Liver (tissue), 9 donors: ENCODE measurements around the gene GNAS-AS1. TPM values are rescaled to one million over a fixed set of nuclear protein-coding genes. Genes with fewer than 3 reads are reported as not detected.

Source experiments
- DNase-seq: peaks from one replicate; pipeline ENCODE4 v3.0.0-alpha.2; 2017; ENCODE audit warnings: low spot score
- H3K27ac ChIP-seq, 2 donors: one replicate each; pipeline ENCODE4 v1.7.0; 2013; ENCODE audit warnings: inconsistent platforms in 2 of 2, low read length in 2 of 2, control low read depth in 1 of 2, low read depth in 1 of 2, mild to moderate bottlenecking in 1 of 2
- H3K27me3 ChIP-seq, 4 donors: one replicate each; pipeline versions ENCODE4 v1.6.1 to v1.7.0; 2013; ENCODE audit warnings: low read length in 3 of 4, inconsistent platforms in 1 of 4, mild to moderate bottlenecking in 1 of 4, moderate library complexity in 1 of 4; ENCODE audit not compliant: control insufficient read depth in 4 of 4, insufficient read depth in 4 of 4
- H3K36me3 ChIP-seq, 4 donors: one replicate each; pipeline versions ENCODE4 v1.6.1 to v1.7.0; 2013; ENCODE audit warnings: low read length in 3 of 4, mild to moderate bottlenecking in 3 of 4, low read depth in 1 of 4, moderate library complexity in 1 of 4; ENCODE audit not compliant: control insufficient read depth in 4 of 4, insufficient read depth in 3 of 4
- H3K4me1 ChIP-seq, 4 donors: one replicate each; pipeline versions ENCODE4 v1.6.1 to v1.7.0; 2013; ENCODE audit warnings: low read length in 3 of 4, mild to moderate bottlenecking in 3 of 4, moderate library complexity in 1 of 4; ENCODE audit not compliant: control insufficient read depth in 4 of 4, insufficient read depth in 4 of 4
- H3K4me3 ChIP-seq, 3 donors: one replicate each; pipeline versions ENCODE4 v1.6.1 to v1.7.0; 2013; ENCODE audit warnings: low read length in 3 of 3, control low read depth in 1 of 3, low read depth in 1 of 3, mild to moderate bottlenecking in 1 of 3
- H3K9ac ChIP-seq, 2 donors: one replicate each; pipeline ENCODE4 v1.7.0; 2013; ENCODE audit warnings: low read length in 2 of 2, mild to moderate bottlenecking in 2 of 2, moderate library complexity in 2 of 2, control low read depth in 1 of 2, low read depth in 1 of 2
- H3K9me3 ChIP-seq, 4 donors: one replicate each; pipeline versions ENCODE4 v1.6.1 to v1.7.0; 2013; ENCODE audit warnings: low read length in 3 of 4; ENCODE audit not compliant: control insufficient read depth in 4 of 4
- ATF3 ChIP-seq: IDR thresholded peaks from 2 replicates; pipeline ENCODE4 v1.6.1; 2016; ENCODE audit warnings: antibody characterized with exemption
- CTCF ChIP-seq: fragments of 150-350 bp; IDR thresholded peaks from 2 replicates; pipeline ENCODE4 v1.5.1; 2017; ENCODE audit warnings: improper control_type of control experiment, low read depth, low read length; ENCODE audit not compliant: missing input control
- EGR1 ChIP-seq, 2 donors: IDR thresholded peaks; 2 replicates each; pipeline ENCODE4 v1.6.1; 2016 to 2018; ENCODE audit warnings: antibody characterized with exemption in 2 of 2, low read depth in 2 of 2
- FOXA1 ChIP-seq: IDR thresholded peaks from 2 replicates; pipeline ENCODE4 v1.6.1; 2016; ENCODE audit warnings: antibody characterized with exemption
- HNF4G ChIP-seq: IDR thresholded peaks from 2 replicates; pipeline ENCODE4 v1.6.1; 2016; ENCODE audit warnings: antibody characterized with exemption
- JUND ChIP-seq, 2 donors: IDR thresholded peaks; 2 replicates each; pipeline ENCODE4 v1.6.1; 2016; ENCODE audit warnings: antibody characterized with exemption in 2 of 2
- MAX ChIP-seq: IDR thresholded peaks from 2 replicates; pipeline ENCODE4 v1.6.1; 2016; ENCODE audit warnings: antibody characterized with exemption
- NR2F2 ChIP-seq: IDR thresholded peaks from 2 replicates; pipeline ENCODE4 v1.6.1; 2016; ENCODE audit warnings: antibody characterized with exemption
- REST ChIP-seq: IDR thresholded peaks from 2 replicates; pipeline ENCODE4 v1.6.1; 2016; ENCODE audit warnings: antibody characterized with exemption, mild to moderate bottlenecking
- RXRA ChIP-seq, 2 donors: IDR thresholded peaks; 2 replicates each; pipeline ENCODE4 v1.6.1; 2017 to 2018; ENCODE audit warnings: antibody characterized with exemption in 2 of 2, mild to moderate bottlenecking in 1 of 2
- SP1 ChIP-seq: IDR thresholded peaks from 2 replicates; pipeline ENCODE4 v1.6.1; 2018; ENCODE audit warnings: antibody characterized with exemption, mild to moderate bottlenecking
- YY1 ChIP-seq: IDR thresholded peaks from 2 replicates; pipeline ENCODE4 v1.6.1; 2016; ENCODE audit warnings: antibody characterized with exemption, mild to moderate bottlenecking
- WGBS: extraction: QIAGEN DNeasy Blood & Tissue Kit; methylation state at CpG from one replicate; pipeline ENCODE4 v1.1.7; 2013; 5-methylcytosine and 5-hydroxymethylcytosine counted together
- polyA plus RNA-seq, 2 donors: library from polyadenylated mRNA; stranded (reverse) in 1 of 2; unstranded in 1 of 2; fragments of 200-250 nt in 1 of 2; fragments of >200 nt in 1 of 2; fragmentation: Nextera tagmentation in 1 of 2; extraction: Ambion mirVana in 1 of 2; gene quantifications; one replicate each; pipeline versions ENCODE4 v1.2.1 to v1.2.3, GENCODE V29; 2013 to 2015
- total RNA-seq, 2 donors: library from RNA; depleted of rRNA; stranded (reverse); fragments of >200 nt; gene quantifications; one replicate each; pipeline ENCODE4 v1.2.3, GENCODE V29; 2014
- donor health status: healthy.
- donor health status: healthy.
- donor health status: healthy.
- donor health status: healthy.
- donor health status: healthy.

The GNAS-AS1 gene
- total and polyA plus RNA-seq, 4 donors, result 0.08 to 0.42 (median 0.09) TPM; not detected in 1

GRCh38 chr20:58882704-58883089 lies 32.0 kb upstream of the GNAS-AS1 start (continued):
- TF ChIP-seq MAX (no peak), HNF4G (no peak), EGR1 (IDR thresholded peaks at IDR 0.05; ENCODE audit: low read depth in 2 of 2) (no peak)

- TF ChIP-seq YY1, result no peak
- TF ChIP-seq ATF3, result no peak
- no peak for TF ChIP-seq HNF4G
- TF ChIP-seq FOXA1, result no peak
- no peak for TF ChIP-seq SP1
- no peak for TF ChIP-seq REST
- no peak for TF ChIP-seq CTCF
- no peak for TF ChIP-seq JUND (IDR thresholded peaks at IDR 0.05)
- TF ChIP-seq RXRA (IDR thresholded peaks at IDR 0.05), result no peak
- no peak for TF ChIP-seq MAX
- no peaks in the 10 kb centered on the region for H3K36me3 ChIP-seq
- H3K4me3 ChIP-seq, result no peak overlapping the region
- WGBS, result 85% methylated on average over 9 of the region's 9 CpGs
- no peak overlapping the region for H3K9ac ChIP-seq
- no peaks in the 10 kb centered on the region for H3K4me1 ChIP-seq
- no peak for DNase-seq
- no peaks in the 10 kb centered on the region for H3K9me3 ChIP-seq
- H3K27ac ChIP-seq, result no peak overlapping the region
- no peaks in the 10 kb centered on the region for H3K27me3 ChIP-seq
Observed at GRCh38 chr20:58880994-58881752, 30.5 kb upstream of the GNAS-AS1 start.

- H3K9me3 ChIP-seq, result no peaks in the 10 kb centered on the region
- no peak overlapping the region for H3K4me3 ChIP-seq
- no peaks in the 10 kb centered on the region for H3K4me1 ChIP-seq
- H3K36me3 ChIP-seq, result no peaks in the 10 kb centered on the region
- no peak overlapping the region for H3K27ac ChIP-seq
- H3K9ac ChIP-seq, result no peak overlapping the region
- TF ChIP-seq YY1, result no peak
- TF ChIP-seq REST, result no peak
- TF ChIP-seq NR2F2, result no peak
- no peak for TF ChIP-seq EGR1 (IDR thresholded peaks at IDR 0.05; ENCODE audit: low read depth in 2 of 2)
- no peak for TF ChIP-seq RXRA (IDR thresholded peaks at IDR 0.05)
- no peak for TF ChIP-seq HNF4G
- no peak for DNase-seq
- H3K27me3 ChIP-seq, result no peaks in the 10 kb centered on the region
- WGBS, result 92% methylated on average over 1 of the region's 1 CpG
Observed at GRCh38 chr20:58880441-58880840, 29.7 kb upstream of the GNAS-AS1 start.
